Uterus (tissue), 4 donors: ENCODE measurements around the gene EPS8L2. TPM values are rescaled to one million over a fixed set of nuclear protein-coding genes. Genes with fewer than 3 reads are reported as not detected.

ENCODE experiments used
- DNase-seq, 2 donors: peaks; one replicate each; pipeline ENCODE4 v3.0.0-alpha.2; 2019 to 2020
- H3K27ac ChIP-seq, 2 donors: fragments of 200-600 bp; sonication (generic); 1 replicate in 1 of 2; 2 replicates in 1 of 2; pipeline ENCODE4 v1.5.1; 2016 to 2018
- H3K27me3 ChIP-seq, 2 donors: fragments of 200-600 bp; sonication (generic); one replicate each; pipeline ENCODE4 v1.5.1; 2018 to 2019; ENCODE audit warnings: control low read depth in 1 of 2
- H3K36me3 ChIP-seq, 2 donors: fragments of 200-600 bp; sonication (generic); one replicate each; pipeline ENCODE4 v1.5.1; 2019; ENCODE audit warnings: control low read depth in 1 of 2
- H3K4me1 ChIP-seq, 2 donors: fragments of 200-600 bp; sonication (generic); one replicate each; pipeline ENCODE4 v1.5.1; 2018 to 2019; ENCODE audit warnings: control low read depth in 1 of 2
- H3K4me3 ChIP-seq, 2 donors: fragments of 200-600 bp; sonication (generic); 1 replicate in 1 of 2; 2 replicates in 1 of 2; pipeline ENCODE4 v1.5.1; 2018 to 2019; ENCODE audit warnings: mild to moderate bottlenecking in 1 of 2
- H3K9me3 ChIP-seq, 2 donors: fragments of 200-600 bp; sonication (generic); one replicate each; pipeline ENCODE4 v1.5.1; 2019; ENCODE audit warnings: control low read depth in 1 of 2
- CTCF ChIP-seq, 4 experiments: fragments of 200-600 bp in 2 of 4; fragments of 450-650 bp in 2 of 4; sonication (generic) in 2 of 4; IDR thresholded peaks; one replicate each; pipeline ENCODE4 v1.5.1; 2016 to 2019; ENCODE audit warnings: antibody characterized with exemption in 4 of 4, mild to moderate bottlenecking in 2 of 4, moderate library complexity in 1 of 4
- POLR2A ChIP-seq, 2 donors: fragments of 450-650 bp; IDR thresholded peaks; one replicate each; pipeline ENCODE4 v1.6.1; 2016; ENCODE audit warnings: antibody characterized with exemption in 2 of 2, mild to moderate bottlenecking in 1 of 2, moderate library complexity in 1 of 2
- intact Hi-C: fragments of 100-400 bp; cut with DNase I; formaldehyde crosslinking; loops from one replicate; pipeline ENCODE4 v1.15.1; 2023; ENCODE audit warnings: low total_unique reads
- total RNA-seq, 4 donors: library from RNA; depleted of rRNA in 3 of 4; stranded (reverse); fragments of >200 nt in 3 of 4; gene quantifications; one replicate each; pipeline versions ENCODE4 v1.1.0 to v1.2.4, GENCODE V29; 2014 to 2023
- donor health status: DM: yes; HTN: yes; CAD: no.

The EPS8L2 gene
- total RNA-seq, 4 donors from 2014 or later, result 12.2 to 52.8 (median 32.3) TPM

DNA sequence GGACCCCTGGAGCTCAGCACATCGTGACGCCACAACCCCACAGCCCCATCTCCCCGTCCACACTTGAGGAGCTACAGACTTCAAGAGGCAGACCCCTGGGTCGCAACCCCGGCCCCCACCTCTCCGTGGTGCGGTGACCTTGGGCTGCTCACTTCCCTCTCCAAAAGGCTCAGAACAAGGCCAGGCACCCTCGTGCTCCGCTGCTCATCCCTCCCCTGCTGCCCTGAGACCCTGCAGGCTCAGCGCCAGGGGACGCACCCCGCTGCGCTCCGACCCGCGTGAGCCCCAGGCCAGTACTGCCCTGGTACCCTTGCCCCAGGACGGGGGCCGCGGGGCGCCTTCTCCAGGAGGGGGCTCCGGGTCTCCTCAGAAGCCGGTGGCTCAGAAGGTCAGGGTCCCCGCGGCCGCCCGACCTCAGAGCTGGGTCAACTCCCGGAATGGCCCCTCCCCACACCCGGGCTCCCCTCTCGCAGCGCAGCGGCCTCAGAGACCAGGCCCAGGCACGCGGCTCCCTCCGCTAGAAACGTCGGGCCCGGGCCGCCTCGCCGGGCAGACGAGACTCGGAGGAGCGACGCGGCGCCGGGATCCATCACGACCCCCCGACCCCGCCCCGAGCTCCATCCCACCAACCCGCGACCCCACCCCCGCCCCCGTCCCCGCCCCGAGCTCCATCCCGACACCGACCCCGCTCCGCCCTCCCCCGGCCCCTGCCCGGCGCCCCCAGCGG is 70.7 kb downstream of the EPS8L2 start:
- H3K4me3 ChIP-seq, result peak overlapping the region; percentile 75 to 91
- no peaks in the 10 kb centered on the region for H3K27me3 ChIP-seq
- no peaks in the 10 kb centered on the region for H3K9me3 ChIP-seq
- no peaks in the 10 kb centered on the region for H3K36me3 ChIP-seq
- intact Hi-C loops, result no loop called here
- peaks cover 0 to 20% of the 10 kb centered on the region in 2 donors for H3K4me1 ChIP-seq
- DNase-seq, result peak in 1 of 2 donors; percentile 41
- peak overlapping the region; percentile 79 to 83 for H3K27ac ChIP-seq
- no peak for TF ChIP-seq POLR2A (IDR thresholded peaks at IDR 0.05)
- no peak for TF ChIP-seq CTCF (IDR thresholded peaks at IDR 0.05)

Other genes with a start within 250 kb of the EPS8L2 start
- 100 to 1,000 TPM; 111 to 175 (median 142) TPM for gene RNH1, start 199.0 kb upstream of the EPS8L2 start, total RNA-seq
- 10 to 100 TPM in 3 of 4 donors, 1 to 10 TPM in 1; 5.4 to 37.6 (median 23.8) TPM for gene HRAS, start 170.7 kb upstream of the EPS8L2 start, total RNA-seq
- gene LRRC56, start 168.7 kb upstream of the EPS8L2 start, total RNA-seq, result 1 to 10 TPM in 2 of 4 donors, not detected in 2; 1.7 to 1.9 TPM
- 1 to 10 TPM in 1 of 4 donors, under 1 TPM in 2, not detected in 1; 0.14 to 2.2 (median 0.51) TPM for gene LMNTD2, start 145.5 kb upstream of the EPS8L2 start, total RNA-seq
- 10 to 100 TPM in 2 of 4 donors, 1 to 10 TPM in 1, under 1 TPM in 1; 0.59 to 13.1 (median 8.0) TPM for gene RASSF7, start 145.3 kb upstream of the EPS8L2 start, total RNA-seq
- 10 to 100 TPM in 3 of 4 donors, 1 to 10 TPM in 1; 5.0 to 45.8 (median 24.1) TPM for gene PHRF1, start 129.8 kb upstream of the EPS8L2 start, total RNA-seq
- 10 to 100 TPM in 3 of 4 donors, 1 to 10 TPM in 1; 9.1 to 33.6 (median 13.1) TPM for gene IRF7, start 90.3 kb upstream of the EPS8L2 start, total RNA-seq
- gene CDHR5, start 81.3 kb upstream of the EPS8L2 start, total RNA-seq, result under 1 TPM in 3 of 4 donors, not detected in 1; 0.26 to 0.55 (median 0.29) TPM
- gene SCT, start 79.0 kb upstream of the EPS8L2 start, total RNA-seq, result not detected
- 1 to 10 TPM in 1 of 4 donors, not detected in 3; 4.5 TPM for gene DRD4, start 69.0 kb upstream of the EPS8L2 start, total RNA-seq
- 10 to 100 TPM in 2 of 4 donors, 1 to 10 TPM in 2; 7.9 to 45.6 (median 20.4) TPM for gene DEAF1, start 11.0 kb upstream of the EPS8L2 start, total RNA-seq
- 10 to 100 TPM in 2 of 4 donors, 1 to 10 TPM in 2; 2.6 to 35.3 (median 8.1) TPM for gene TMEM80, start 10.4 kb upstream of the EPS8L2 start, total RNA-seq
- gene TALDO1, start 41.2 kb downstream of the EPS8L2 start, total RNA-seq, result 100 to 1,000 TPM in 1 of 4 donors, 10 to 100 TPM in 3; 60.3 to 146 (median 66.9) TPM
- 10 to 100 TPM; 11.8 to 81.1 (median 29.3) TPM for gene GATD1, start 71.3 kb downstream of the EPS8L2 start, total RNA-seq
- under 1 TPM in 1 of 4 donors, not detected in 3; 0.41 TPM for gene CEND1, start 83.9 kb downstream of the EPS8L2 start, total RNA-seq
- gene SLC25A22, start 92.0 kb downstream of the EPS8L2 start, total RNA-seq, result 10 to 100 TPM in 1 of 4 donors, 1 to 10 TPM in 2, under 1 TPM in 1; 0.29 to 20.8 (median 5.4) TPM
- 10 to 100 TPM in 2 of 4 donors, 1 to 10 TPM in 2; 1.3 to 20.2 (median 10.1) TPM for gene PIDD1, start 99.0 kb downstream of the EPS8L2 start, total RNA-seq
- 1,000 to 10,000 TPM in 1 of 4 donors, 100 to 1,000 TPM in 3; 100 to 1,968 (median 496) TPM for gene RPLP2, start 103.7 kb downstream of the EPS8L2 start, total RNA-seq
- 10 to 100 TPM; 16.9 to 96.2 (median 37.1) TPM for gene PNPLA2, start 112.7 kb downstream of the EPS8L2 start, total RNA-seq
- gene CRACR2B, start 121.7 kb downstream of the EPS8L2 start, total RNA-seq, result 10 to 100 TPM in 1 of 4 donors, 1 to 10 TPM in 2, under 1 TPM in 1; 0.77 to 15.5 (median 2.5) TPM
- 100 to 1,000 TPM in 3 of 4 donors, 10 to 100 TPM in 1; 76.8 to 382 (median 259) TPM for gene CD151, start 126.7 kb downstream of the EPS8L2 start, total RNA-seq
- gene POLR2L, start 136.3 kb downstream of the EPS8L2 start, total RNA-seq, result 10 to 100 TPM; 10.5 to 81.5 (median 42.8) TPM
- 100 to 1,000 TPM in 2 of 4 donors, 10 to 100 TPM in 2; 68.4 to 119 (median 105) TPM for gene TSPAN4, start 136.6 kb downstream of the EPS8L2 start, total RNA-seq
- gene CHID1, start 204.6 kb downstream of the EPS8L2 start, total RNA-seq, result 10 to 100 TPM; 20.3 to 57.9 (median 48.4) TPM
- 100 to 1,000 TPM in 1 of 4 donors, 10 to 100 TPM in 3; 25.6 to 120 (median 40.4) TPM for gene AP2A2, start 219.6 kb downstream of the EPS8L2 start, total RNA-seq